GM21381 (cell line): ENCODE measurements around the gene FAM236C.
"Not testable (repeated sequence)": the region's sequence is repeated elsewhere in the genome, so short reads cannot be mapped to it uniquely, and the experiment has no call there.

Experiments used
- ATAC-seq: cut with Tn5 transposase; IDR thresholded peaks from one replicate; pipeline ENCODE4 v1.9.1; 2021; ENCODE audit warnings: mild to moderate bottlenecking, moderate library complexity; ENCODE audit not compliant: unreplicated experiment

The FAM236C gene

GRCh38 chrX:72912315-72912714, at the start of gene FAM236C:
TSS of gene FAM236C (plus strand) at chrX:72912615. CDS start at chrX:72912715, 100 bp downstream.
- ATAC-seq, result not testable (repeated sequence)

DNA sequence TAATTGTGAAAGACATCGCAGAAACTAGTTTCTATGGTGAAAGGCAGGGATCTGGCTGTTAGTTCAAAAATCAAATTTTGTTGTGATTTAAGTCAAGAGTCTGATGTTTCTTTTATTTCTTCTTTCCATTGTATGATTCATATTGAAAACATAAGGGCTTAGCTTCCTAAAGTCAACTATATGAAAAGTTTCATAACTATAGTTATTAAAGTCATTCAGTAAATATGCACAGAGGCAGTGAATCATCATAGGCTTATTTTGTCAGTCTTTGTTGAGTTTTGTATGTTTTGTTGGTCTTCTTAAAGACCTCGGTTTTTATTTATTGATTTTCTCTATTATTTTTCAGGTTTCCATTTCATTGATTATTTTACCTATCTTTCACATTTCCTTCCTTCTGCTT, 29.5 kb upstream of the FAM236C start:
- ATAC-seq, result not testable (repeated sequence)

GRCh38 chrX:72889740-72890139, 22.7 kb upstream of the FAM236C start:
- ATAC-seq, result not testable (repeated sequence)

- not testable (repeated sequence) for ATAC-seq
Measured at GRCh38 chrX:72916096-72916495, 3.7 kb downstream of the FAM236C start.

GRCh38 chrX:72932283-72932682, 19.9 kb downstream of the FAM236C start:
- not testable (repeated sequence) for ATAC-seq

DNA sequence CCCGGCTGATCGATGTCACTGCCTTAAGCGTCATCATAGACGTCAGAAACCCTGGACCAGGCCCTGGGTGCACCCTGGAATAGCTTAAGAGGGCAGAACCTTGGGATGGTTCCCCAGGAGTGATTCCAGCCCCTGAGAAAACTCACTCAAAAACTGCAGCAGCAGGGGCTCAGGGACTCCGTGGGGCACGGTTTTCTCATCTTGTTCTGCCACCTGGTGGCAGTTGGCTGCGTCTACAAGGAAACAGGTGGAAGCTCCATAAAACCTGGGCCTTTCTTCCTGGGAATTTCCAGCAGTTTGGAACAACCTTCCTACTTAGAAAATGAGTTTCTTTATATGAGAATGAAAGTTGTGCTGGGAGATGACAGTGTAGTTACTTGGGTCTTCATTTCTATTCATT, 24.0 kb downstream of the FAM236C start:
- not testable (repeated sequence) for ATAC-seq

DNA sequence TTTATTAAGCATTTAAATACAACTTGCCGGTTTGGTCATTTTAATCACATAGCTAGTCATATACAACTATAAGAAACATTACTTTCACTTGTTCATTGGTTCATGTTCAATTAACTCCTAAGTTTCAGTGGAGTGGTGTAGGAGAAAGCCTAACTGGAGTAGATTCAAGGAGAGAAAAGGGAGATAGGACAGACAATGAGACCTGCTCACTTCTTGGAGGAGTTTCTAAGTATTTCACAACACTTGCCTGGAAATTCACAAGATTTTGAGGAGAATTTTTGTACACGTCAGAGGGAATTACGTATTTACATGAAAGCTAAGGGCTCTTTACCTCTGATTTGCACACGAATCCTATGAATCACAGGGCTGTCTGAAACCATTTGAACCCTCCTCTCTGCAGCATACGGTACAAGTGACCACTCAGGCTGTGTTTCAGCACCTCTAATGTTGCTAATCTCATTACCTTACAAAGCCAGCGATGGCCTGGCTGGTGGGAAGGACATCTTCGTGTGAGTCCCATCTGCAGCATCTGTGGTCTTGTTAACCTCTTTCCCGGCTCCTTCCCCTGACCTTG, 24.6 kb downstream of the FAM236C start:
- not testable (repeated sequence) for ATAC-seq

DNA sequence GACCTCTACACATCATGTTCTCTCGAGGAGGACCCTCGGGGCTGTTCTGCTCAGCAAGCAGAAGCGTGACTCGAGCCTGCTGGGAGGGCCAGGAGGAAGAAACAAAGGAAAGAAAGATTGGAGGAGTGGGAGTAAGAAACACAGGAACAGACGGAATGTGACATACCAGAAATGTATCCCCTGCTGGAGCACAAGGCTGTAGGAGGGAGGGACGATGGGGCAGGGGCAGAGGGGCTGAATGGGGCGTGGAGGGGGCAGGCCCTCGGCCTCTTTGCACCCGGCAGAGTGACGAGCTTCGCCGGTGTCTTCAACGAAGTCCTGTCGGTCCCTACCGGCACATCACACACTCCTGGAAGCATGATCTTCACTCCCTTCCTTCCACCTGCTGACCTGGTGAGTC, 25.5 kb downstream of the FAM236C start, which contains the start of gene FAM236A:
FAM236A (plus strand) TSS at position 301 of the 400 bp plus-strand sequence; CDS start at position 358, 57 bp downstream.
- not testable (repeated sequence) for ATAC-seq

DNA sequence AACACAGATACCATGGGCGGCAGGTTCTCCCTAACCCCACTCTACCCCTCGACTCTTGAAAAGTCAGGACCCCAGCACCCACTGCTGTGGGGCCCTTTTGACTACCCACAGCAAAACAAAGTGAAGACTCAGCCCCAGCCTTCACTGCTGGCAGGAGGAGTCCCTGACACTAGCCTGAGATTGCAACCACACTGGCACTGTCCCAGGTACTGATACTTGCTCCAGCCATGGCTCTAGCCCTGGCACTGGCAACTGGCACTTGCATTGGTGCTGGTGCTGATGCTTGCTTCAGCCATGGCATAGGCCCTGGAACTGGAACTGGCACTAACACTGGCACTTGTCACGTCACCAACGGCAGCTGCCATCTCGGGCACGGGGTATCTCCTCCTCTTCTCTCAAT, 29.9 kb downstream of the FAM236C start:
- not testable (repeated sequence) for ATAC-seq

DNA sequence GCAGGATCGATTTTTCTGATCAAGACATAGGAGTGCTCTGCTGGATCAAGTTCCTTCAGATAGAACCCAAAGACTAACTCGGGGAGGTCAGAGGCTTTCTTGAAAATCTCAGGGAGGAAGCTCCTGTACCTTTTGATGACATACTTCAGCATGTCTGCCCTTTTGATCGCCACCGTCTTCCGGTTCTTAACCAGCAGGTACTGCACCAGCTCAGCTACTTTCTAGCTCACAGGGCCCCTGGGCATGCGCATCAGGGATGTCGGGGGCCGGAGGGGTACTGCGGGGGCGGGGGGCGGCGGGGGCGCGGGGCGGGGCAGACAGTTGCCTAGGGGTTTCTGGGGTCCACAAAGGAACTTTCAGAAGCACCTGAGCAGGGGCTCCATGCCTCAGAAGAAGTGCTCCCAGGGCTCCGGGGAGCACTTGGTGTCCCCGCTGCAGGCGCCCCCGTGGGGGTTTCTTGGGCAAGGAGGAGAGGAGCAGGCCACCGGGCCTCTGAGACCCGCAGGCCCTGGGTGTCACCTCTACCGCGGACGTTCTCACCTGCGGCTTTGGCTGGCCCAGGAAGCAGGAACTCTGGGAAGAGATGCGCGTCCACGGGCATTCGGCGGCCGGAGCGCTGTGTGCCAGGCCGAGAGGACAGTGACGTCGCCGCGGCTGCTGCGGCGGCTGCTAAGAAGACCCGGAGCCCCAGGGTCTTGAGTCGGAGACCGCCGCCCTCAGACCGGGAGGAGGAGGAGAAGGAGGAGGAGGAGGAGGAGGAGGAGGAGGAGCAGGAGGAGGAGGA, 30.8 kb downstream of the FAM236C start:
- peak; percentile 63 for ATAC-seq

DNA sequence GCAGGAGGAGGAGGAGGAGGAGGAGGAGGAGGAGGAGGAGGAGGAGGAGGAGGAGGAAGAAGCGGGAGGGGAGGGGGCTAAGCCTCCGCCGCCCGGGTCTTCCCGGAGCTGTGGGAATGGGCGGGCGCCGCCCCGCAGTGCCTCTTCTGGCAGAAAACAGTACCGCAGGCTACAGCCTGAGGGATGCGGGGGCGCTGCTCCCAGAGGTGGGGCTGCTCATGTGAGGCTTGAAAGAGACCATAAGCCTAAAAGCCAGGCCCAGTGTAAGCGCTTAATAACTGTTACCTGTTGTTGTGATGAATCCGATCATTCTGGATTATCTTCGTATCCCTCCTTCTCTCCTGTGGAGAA, 31.4 kb downstream of the FAM236C start, which contains the start of gene DMRTC1:
DMRTC1 (minus strand) TSS at position 19 of the 351 bp plus-strand sequence. CDS start 68,143 bp downstream, outside the sequence.
- ATAC-seq, result peak; percentile 75

- not testable (repeated sequence) for ATAC-seq
Measured at GRCh38 chrX:72959971-72960370, 47.6 kb downstream of the FAM236C start.
